AG04450 (cell line): Measurements from ENCODE around the gene PPP2R1A. TPM values are rescaled to one million over a fixed set of nuclear protein-coding genes. Genes with fewer than 3 reads are reported as not detected.
A peak's percentile ranks its signal among the peaks of the same experiment; 100 is the strongest.
"Not testable (repeated sequence)": the region's sequence is repeated elsewhere in the genome, so short reads cannot be mapped to it uniquely, and the experiment has no call there.

ENCODE experiments used
- CTCF ChIA-PET: fragments of 300-600, 350-600 bp; formaldehyde crosslinking; extraction: SDS; loops from one replicate; lab custom pipeline; 2022; ENCODE audit warnings: antibody characterized with exemption, inconsistent platforms; lab: Charles Lee
- POLR2A ChIA-PET: fragments of 350-600 bp; formaldehyde crosslinking; extraction: SDS; loops from one replicate; lab custom pipeline; 2021; ENCODE audit warnings: antibody characterized with exemption, inconsistent platforms; lab: Yijun Ruan, JAX
- DNase-seq: peaks from one replicate; pipeline ENCODE4 v3.0.0-alpha.2; 2011; ENCODE audit warnings: low read depth, low spot score
- H3K27ac ChIP-seq: one replicate; pipeline ENCODE4 v1.5.1; 2012; ENCODE audit warnings: low read depth, low read length, control low read depth
- H3K27me3 ChIP-seq: one replicate; pipeline ENCODE4 v1.6.0; 2012; ENCODE audit warnings: low read length; ENCODE audit not compliant: control insufficient read depth, insufficient read depth
- H3K4me3 ChIP-seq: 2 replicates; pipeline ENCODE4 v1.5.1; 2011; ENCODE audit warnings: mild to moderate bottlenecking, low read depth, low read length, control low read depth
- H3K9me3 ChIP-seq: 2 replicates; pipeline ENCODE4 v1.5.1; 2012; ENCODE audit warnings: low read length; ENCODE audit not compliant: control insufficient read depth, insufficient read depth
- CTCF ChIP-seq: IDR thresholded peaks from 2 replicates; pipeline ENCODE4 v1.5.1; 2011; ENCODE audit warnings: low read depth, low read length, control low read depth, inconsistent platforms
- polyA plus RNA-seq: library from polyadenylated mRNA; depleted of rRNA; stranded (reverse); fragments of >200 nt; gene quantifications from 2 replicates; pipeline ENCODE4 v1.2.3, GENCODE V29; 2011

The PPP2R1A gene
- polyA plus RNA-seq, 1 experiment: 158 TPM

GRCh38 chr19:52198678-52199077 lies 8.8 kb downstream of the PPP2R1A start:
- DNase-seq: no peak
- TF ChIP-seq CTCF: no peak
- no peak overlapping the region for H3K27ac ChIP-seq
- ChIA-PET POLR2A (interaction anchor here (1.0 kb wide), 1 partner anchor 9 kb away, joined by 4 read pairs; the partner anchor contains the start of gene PPP2R1A), CTCF (no interaction called here)
- H3K9me3 ChIP-seq: no peaks in the 10 kb centered on the region; the same call in 1 of the 2 replicates
- no peak overlapping the region for H3K4me3 ChIP-seq
- no peaks in the 10 kb centered on the region for H3K27me3 ChIP-seq

GRCh38 chr19:52200044-52200443 lies 10.2 kb downstream of the PPP2R1A start:
- Histone ChIP-seq H3K27me3 (no peaks in the 10 kb centered on the region), H3K4me3 (no peak overlapping the region), H3K27ac (peak overlapping the region; percentile 77), H3K9me3 (no peaks in the 10 kb centered on the region)
- DNase-seq: peak; percentile 21
- TF ChIP-seq CTCF: no peak
- ChIA-PET POLR2A (interaction anchor here (1.1 kb wide), 1 partner anchor 11 kb away, joined by 11 read pairs; the partner anchor contains the start of gene PPP2R1A), CTCF (interaction anchor here (1.5 kb wide), 1 partner anchor 37 kb away, joined by 6 read pairs; no protein-coding TSS in a partner anchor)

- POLR2A ChIA-PET: interaction anchor here (1.1 kb wide), 1 partner anchor 11 kb away, joined by 11 read pairs; the partner anchor contains the start of gene PPP2R1A
These were observed 11.0 kb downstream of the PPP2R1A start for GRCh38 chr19:52200755-52201391.

GRCh38 chr19:52206481-52206880 lies 16.6 kb downstream of the PPP2R1A start:
- no peak for DNase-seq
- no peaks in the 10 kb centered on the region for H3K9me3 ChIP-seq
- ChIA-PET POLR2A (interaction anchor here (0.6 kb wide), 1 partner anchor 27 kb away, joined by 3 read pairs; no protein-coding TSS in a partner anchor), CTCF (no interaction called here)
- no peak for TF ChIP-seq CTCF
- no peak overlapping the region for H3K27ac ChIP-seq
- H3K27me3 ChIP-seq: no peaks in the 10 kb centered on the region
- H3K4me3 ChIP-seq: no peak overlapping the region

More at GRCh38 chr19:52200755-52201391, 11.0 kb downstream of the PPP2R1A start:
- DNase-seq, H3K27me3 ChIP-seq, CTCF ChIA-PET, H3K4me3 ChIP-seq, H3K9me3 ChIP-seq, H3K27ac ChIP-seq: not testable (repeated sequence)

GRCh38 chr19:52211203-52211602 lies 21.4 kb downstream of the PPP2R1A start:
- Histone ChIP-seq H3K27ac (no peak overlapping the region), H3K9me3 (no peaks in the 10 kb centered on the region; the same call in 1 of the 2 replicates), H3K27me3 (no peaks in the 10 kb centered on the region), H3K4me3 (no peak overlapping the region)
- no peak for DNase-seq
- TF ChIP-seq CTCF: no peak
- POLR2A ChIA-PET: no interaction called here
- CTCF ChIA-PET: no interaction called here
